Activated naive CD8-positive, alpha-beta T cell treated with anti-CD3 and anti-CD28 coated beads, Interleukin-2, amount 50 U/mL, for 24 hours (primary cell): ENCODE results near the gene DCAF6.

Experiments used
- ATAC-seq: fragments of 150-1000 bp; cut with Tn5 transposase; one replicate; pipeline ENCODE4 v1.10.0; 2021
- DNase-seq: peaks from one replicate; pipeline ENCODE4 v3.0.0; 2021
- H3K27ac Mint-ChIP-seq: one replicate; pipeline ENCODE4 v1.8.0; 2021; ENCODE audit warnings: mild to moderate bottlenecking, mixed read lengths
- H3K27me3 Mint-ChIP-seq: one replicate; pipeline ENCODE4 v1.8.0; 2021; ENCODE audit warnings: mixed read lengths
- H3K36me3 Mint-ChIP-seq: one replicate; pipeline ENCODE4 v1.8.0; 2021; ENCODE audit warnings: low read depth, mixed read lengths
- H3K4me1 Mint-ChIP-seq: one replicate; pipeline ENCODE4 v1.8.0; 2021; ENCODE audit warnings: mixed read lengths
- H3K4me3 Mint-ChIP-seq: one replicate; pipeline ENCODE4 v1.8.0; 2021; ENCODE audit warnings: mild to moderate bottlenecking, moderate library complexity, mixed read lengths
- H3K9me3 Mint-ChIP-seq: one replicate; pipeline ENCODE4 v1.8.0; 2021; ENCODE audit warnings: mixed read lengths

Gene DCAF6

DNA sequence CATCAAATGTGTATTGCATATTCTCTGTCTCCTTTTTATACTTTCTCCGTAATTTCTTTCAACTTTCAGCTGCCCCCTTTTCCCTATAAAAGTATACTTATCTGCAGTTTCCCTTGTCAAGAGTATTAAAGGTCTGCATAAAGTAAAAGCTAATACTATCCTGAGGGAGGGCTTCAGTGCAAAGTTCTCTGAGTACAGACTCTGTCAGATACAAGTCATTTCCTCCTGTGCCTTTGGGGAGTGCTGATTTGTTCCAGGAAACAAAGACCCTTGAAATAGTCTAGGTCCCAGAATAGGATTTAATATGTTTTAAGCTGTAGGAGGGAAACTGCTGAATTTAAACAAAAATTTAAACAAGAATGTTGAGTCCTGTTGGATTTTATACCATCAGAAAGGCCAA is 188.6 kb downstream of the DCAF6 start:
- H3K4me1 Mint-ChIP-seq = no peaks in the 10 kb centered on the region
- no peak overlapping the region for H3K4me3 Mint-ChIP-seq
- DNase-seq (no peak), ATAC-seq (no peak)
- H3K27ac Mint-ChIP-seq = no peak overlapping the region
- H3K36me3 Mint-ChIP-seq = no peaks in the 10 kb centered on the region
- H3K9me3 Mint-ChIP-seq = no peaks in the 10 kb centered on the region
- peaks cover 25% of the 10 kb centered on the region for H3K27me3 Mint-ChIP-seq
